SU-DHL-6 (cell line): ENCODE results near the gene SPRR3.

Experiments
- H2AFZ ChIP-seq: fragments of 200-600 bp; sonication (generic); 2 replicates; pipeline ENCODE4 v1.6.1; 2014; ENCODE audit warnings: low read depth, mild to moderate bottlenecking, moderate library complexity, mixed read lengths, antibody characterized with exemption, low read length; ENCODE audit not compliant: severe bottlenecking
- H3F3A ChIP-seq: fragments of 200-600 bp; shearing (Covaris generic); 2 replicates; pipeline ENCODE4 v1.6.0; 2016; ENCODE audit warnings: antibody characterized with exemption, mild to moderate bottlenecking; ENCODE audit not compliant: insufficient read depth
- H3K27ac ChIP-seq: fragments of 200-600 bp; sonication (generic); 2 replicates; pipeline ENCODE4 v1.5.1; 2016; ENCODE audit warnings: low read depth, mild to moderate bottlenecking, low read length, moderate library complexity, mixed read lengths
- H3K27me3 ChIP-seq: fragments of 200-600 bp; sonication (generic), shearing (Covaris generic); 2 replicates; pipeline ENCODE4 v1.6.0; 2014; ENCODE audit warnings: mild to moderate bottlenecking, low read length
- H3K36me3 ChIP-seq: fragments of 200-600 bp; sonication (generic); 2 replicates; pipeline ENCODE4 v1.6.1; 2014; ENCODE audit warnings: mild to moderate bottlenecking, low read length, mixed read lengths
- H3K4me2 ChIP-seq: fragments of 300-600, 200-600 bp; shearing (Covaris generic), sonication (generic); 2 replicates; pipeline ENCODE4 v1.6.0; 2014; ENCODE audit warnings: low read length, low read depth, mild to moderate bottlenecking; ENCODE audit not compliant: poor library complexity, severe bottlenecking
- H3K4me3 ChIP-seq: fragments of 200-600 bp; sonication (generic); 2 replicates; pipeline ENCODE4 v1.5.1; 2014; ENCODE audit warnings: antibody characterized with exemption, low read length, mild to moderate bottlenecking, mixed read lengths; ENCODE audit not compliant: insufficient read depth, poor library complexity, severe bottlenecking
- H3K79me2 ChIP-seq: fragments of 200-600 bp; sonication (generic); 2 replicates; pipeline ENCODE4 v1.6.1; 2014; ENCODE audit warnings: mild to moderate bottlenecking, low read length, moderate library complexity; ENCODE audit not compliant: insufficient read depth
- H3K9ac ChIP-seq: fragments of 200-600 bp; sonication (generic); 2 replicates; pipeline ENCODE4 v1.7.0; 2014; ENCODE audit warnings: mild to moderate bottlenecking, low read length
- H3K9me2 ChIP-seq: fragments of 200-600 bp; sonication (generic); replicated peaks from 2 replicates; pipeline ENCODE4 v1.6.1; 2014; ENCODE audit warnings: low read length; ENCODE audit not compliant: insufficient read depth
- H3K9me3 ChIP-seq: fragments of 200-600 bp; sonication (generic); 2 replicates; pipeline ENCODE4 v1.6.1; 2014; ENCODE audit warnings: low read length, mixed read lengths; ENCODE audit not compliant: insufficient read depth
- H4K20me1 ChIP-seq: fragments of 200-600 bp; sonication (generic); 2 replicates; pipeline ENCODE4 v1.6.1; 2014; ENCODE audit warnings: low read depth, mild to moderate bottlenecking, antibody characterized with exemption, low read length, moderate library complexity, mixed read lengths
- CTCF ChIP-seq: fragments of 200-600 bp; sonication (generic); IDR thresholded peaks from one replicate; pipeline ENCODE4 v1.5.1; 2017; ENCODE audit warnings: antibody characterized with exemption, mild to moderate bottlenecking, low read length, moderate library complexity; ENCODE audit not compliant: insufficient read depth, poor library complexity, severe bottlenecking
- EZH2phosphoT487 ChIP-seq: fragments of 200-600 bp; sonication (generic), shearing (Covaris generic); conservative IDR thresholded peaks from 2 replicates; pipeline ENCODE4 v1.6.1; 2018; ENCODE audit warnings: mild to moderate bottlenecking, antibody characterized with exemption, low read length, moderate library complexity, mixed read lengths

Gene SPRR3

DNA sequence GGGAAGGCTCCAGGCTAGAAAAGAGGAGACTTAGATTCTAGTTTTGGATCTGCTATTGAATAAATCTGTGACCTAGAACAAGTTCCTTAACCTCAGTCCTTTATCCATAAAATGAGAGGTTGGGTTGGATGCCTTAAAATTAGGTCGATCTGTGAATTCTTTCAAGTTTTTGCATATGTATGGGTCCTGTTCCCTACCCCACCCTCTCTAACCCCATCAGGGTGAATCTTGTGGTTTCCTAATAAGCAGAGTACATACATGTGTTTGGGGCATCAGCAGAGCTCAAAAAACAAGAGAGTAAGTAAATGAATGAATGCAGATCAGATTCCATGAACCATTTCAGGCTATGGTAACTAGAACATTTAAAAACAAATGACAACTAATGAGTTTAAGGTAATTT is 24.9 kb upstream of the SPRR3 start:
- no peaks in the 10 kb centered on the region for H3K79me2 ChIP-seq
- no peaks in the 10 kb centered on the region for H3K9me2 ChIP-seq
- no peaks in the 10 kb centered on the region for H4K20me1 ChIP-seq
- no peak overlapping the region for H3K4me3 ChIP-seq
- no peaks in the 10 kb centered on the region for H3K36me3 ChIP-seq
- no peak overlapping the region for H3K4me2 ChIP-seq
- TF ChIP-seq EZH2phosphoT487 (no peak), CTCF (no peak)
- H3F3A ChIP-seq = no peaks in the 10 kb centered on the region
- H3K27me3 ChIP-seq = no peaks in the 10 kb centered on the region
- H3K27ac ChIP-seq = no peak overlapping the region
- H3K9ac ChIP-seq = no peak overlapping the region
- no peaks in the 10 kb centered on the region for H3K9me3 ChIP-seq
- no peak overlapping the region for H2AFZ ChIP-seq

DNA sequence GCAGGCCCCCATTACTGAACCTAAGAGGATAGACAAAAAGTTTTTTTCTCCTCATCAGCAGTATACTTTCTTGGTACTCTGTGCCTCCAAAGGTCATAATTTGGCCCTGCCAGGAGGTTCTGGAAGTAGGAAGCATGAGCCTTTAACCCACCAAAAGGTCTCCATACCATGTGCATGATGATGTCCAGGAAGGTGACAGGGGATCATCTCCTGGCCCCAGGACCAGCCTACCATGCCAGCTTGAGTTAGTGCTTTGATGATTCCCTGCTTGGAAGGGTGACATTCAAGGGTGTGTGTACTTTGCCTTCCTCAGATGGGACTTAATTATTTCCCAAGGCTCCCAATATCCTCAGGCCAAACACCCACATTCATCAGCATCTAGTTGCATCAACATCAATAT is 23.9 kb upstream of the SPRR3 start:
- TF ChIP-seq EZH2phosphoT487 (no peak), CTCF (no peak)
- Histone ChIP-seq H3K9ac (no peak overlapping the region), H4K20me1 (no peaks in the 10 kb centered on the region), H3K4me3 (no peak overlapping the region), H3K27ac (no peak overlapping the region), H3K27me3 (no peaks in the 10 kb centered on the region), H3K9me3 (no peaks in the 10 kb centered on the region), H3K36me3 (no peaks in the 10 kb centered on the region), H2AFZ (no peak overlapping the region), H3F3A (no peaks in the 10 kb centered on the region), H3K4me2 (no peak overlapping the region), H3K9me2 (no peaks in the 10 kb centered on the region), H3K79me2 (no peaks in the 10 kb centered on the region)

GRCh38 chr1:152980676-152981075 is 20.9 kb upstream of the SPRR3 start:
- H3K4me3 ChIP-seq = no peak overlapping the region
- H3K27me3 ChIP-seq = no peaks in the 10 kb centered on the region
- no peaks in the 10 kb centered on the region for H4K20me1 ChIP-seq
- H3F3A ChIP-seq = no peaks in the 10 kb centered on the region
- no peak overlapping the region for H3K9ac ChIP-seq
- H3K27ac ChIP-seq = no peak overlapping the region
- H3K4me2 ChIP-seq = no peak overlapping the region
- H3K79me2 ChIP-seq = no peaks in the 10 kb centered on the region
- H3K36me3 ChIP-seq = no peaks in the 10 kb centered on the region
- no peaks in the 10 kb centered on the region for H3K9me3 ChIP-seq
- no peak for TF ChIP-seq CTCF
- no peak for TF ChIP-seq EZH2phosphoT487
- H3K9me2 ChIP-seq = no peaks in the 10 kb centered on the region
- no peak overlapping the region for H2AFZ ChIP-seq
